Measurements from ENCODE around the gene TSTD1.

The TSTD1 gene

GRCh38 chr1:161083748-161084596 lies 45.2 kb upstream of the TSTD1 start:
- Histone ChIP-seq H2BK5ac (ENCODE audit: low read depth, low read length, poor library complexity, severe bottlenecking) (no peak overlapping the region), H2BK15ac (ENCODE audit: low read depth, poor library complexity, severe bottlenecking) (peak overlapping the region; percentile 92), H3K14ac (ENCODE audit: low read length in 2 of 2) (no peak overlapping the region), H3K23ac (ENCODE audit: low read length in 2 of 2) (no peak overlapping the region), H3K27ac (ENCODE audit: low read length, poor library complexity, severe bottlenecking) (no peak overlapping the region), H4K91ac (ENCODE audit: low read length) (peak overlapping the region; percentile 28), H3K9ac (ENCODE audit: low read length) (peak overlapping the region; percentile 86), H2BK12ac (ENCODE audit: low read length in 2 of 2) (peak overlapping the region in 1 of 2 experiments; percentile 8), H2AFZ (ENCODE audit: low read depth, low read length) (peak overlapping the region; percentile 30), H3K9me3 (ENCODE audit: control insufficient read depth, low read length) (no peaks in the 10 kb centered on the region), H3K4me1 (ENCODE audit: control insufficient read depth, insufficient read depth, low read depth, low read length) (peaks cover 26% of the 10 kb centered on the region), H4K8ac (ENCODE audit: low read length) (peak overlapping the region; percentile 91), H3K79me1 (replicated peaks; ENCODE audit: low read length, poor library complexity, severe bottlenecking) (no peaks in the 10 kb centered on the region), H2AK5ac (ENCODE audit: low read length, severe bottlenecking) (no peak overlapping the region), H2BK120ac (ENCODE audit: low read depth, low read length) (peak overlapping the region; percentile 2), H3K4ac (ENCODE audit: low read depth in 1 of 2, low read length in 2 of 2) (peak overlapping the region in 1 of 2 experiments; percentile 9), H3K18ac (ENCODE audit: low read depth in 1 of 2, low read length in 2 of 2) (peak overlapping the region; percentile 22 to 63), H3K4me3 (ENCODE audit: insufficient read depth in 1 of 2, low read depth in 1 of 2, low read length in 2 of 2) (no peak overlapping the region), H3K36me3 (ENCODE audit: control insufficient read depth in 1 of 2, insufficient read depth in 2 of 2, low read depth in 1 of 2, low read length in 2 of 2) (no peaks in the 10 kb centered on the region), H3K4me2 (ENCODE audit: low read length, poor library complexity, severe bottlenecking) (no peak overlapping the region), H3K27me3 (ENCODE audit: control insufficient read depth in 1 of 2, insufficient read depth in 1 of 2, low read length in 2 of 2) (no peaks in the 10 kb centered on the region)
- 78% methylated on average over 10 of the region's 10 CpGs for WGBS
- peak; percentile 23 for DNase-seq

GRCh38 chr1:161082996-161083747 lies 44.4 kb upstream of the TSTD1 start:
- H3K4me3 ChIP-seq (ENCODE audit: insufficient read depth in 1 of 2, low read depth in 1 of 2, low read length in 2 of 2) = peak overlapping the region in 1 of 2 experiments; percentile 8
- H2BK12ac ChIP-seq (ENCODE audit: low read length in 2 of 2) = peak overlapping the region; percentile 9 to 45
- no peaks in the 10 kb centered on the region for H3K9me3 ChIP-seq (ENCODE audit: control insufficient read depth, low read length)
- peaks cover 23% of the 10 kb centered on the region for H3K4me1 ChIP-seq (ENCODE audit: control insufficient read depth, insufficient read depth, low read depth, low read length)
- H2AFZ ChIP-seq (ENCODE audit: low read depth, low read length) = peak overlapping the region; percentile 30
- H3K4me2 ChIP-seq (ENCODE audit: low read length, poor library complexity, severe bottlenecking) = no peak overlapping the region
- H4K91ac ChIP-seq (ENCODE audit: low read length) = peak overlapping the region; percentile 28
- no peak overlapping the region for H3K27ac ChIP-seq (ENCODE audit: low read length, poor library complexity, severe bottlenecking)
- H3K27me3 ChIP-seq (ENCODE audit: control insufficient read depth in 1 of 2, insufficient read depth in 1 of 2, low read length in 2 of 2) = no peaks in the 10 kb centered on the region
- no peak overlapping the region for H2AK5ac ChIP-seq (ENCODE audit: low read length, severe bottlenecking)
- peak overlapping the region in 1 of 2 experiments; percentile 9 for H3K4ac ChIP-seq (ENCODE audit: low read depth in 1 of 2, low read length in 2 of 2)
- H2BK5ac ChIP-seq (ENCODE audit: low read depth, low read length, poor library complexity, severe bottlenecking) = no peak overlapping the region
- no peaks in the 10 kb centered on the region for H3K36me3 ChIP-seq (ENCODE audit: control insufficient read depth in 1 of 2, insufficient read depth in 2 of 2, low read depth in 1 of 2, low read length in 2 of 2)
- H2BK15ac ChIP-seq (ENCODE audit: low read depth, poor library complexity, severe bottlenecking) = peak overlapping the region; percentile 92
- peak overlapping the region; percentile 86 for H3K9ac ChIP-seq (ENCODE audit: low read length)
- no peak overlapping the region for H3K14ac ChIP-seq (ENCODE audit: low read length in 2 of 2)
- no peak overlapping the region for H3K23ac ChIP-seq (ENCODE audit: low read length in 2 of 2)
- H2BK120ac ChIP-seq (ENCODE audit: low read depth, low read length) = peak overlapping the region; percentile 2
- DNase-seq = peak; percentile 97
- peak overlapping the region; percentile 91 for H4K8ac ChIP-seq (ENCODE audit: low read length)
- H3K18ac ChIP-seq (ENCODE audit: low read depth in 1 of 2, low read length in 2 of 2) = peak overlapping the region; percentile 22 to 63
- no peaks in the 10 kb centered on the region for H3K79me1 ChIP-seq (replicated peaks; ENCODE audit: low read length, poor library complexity, severe bottlenecking)
- 35% methylated on average over 8 of the region's 8 CpGs for WGBS

DNA sequence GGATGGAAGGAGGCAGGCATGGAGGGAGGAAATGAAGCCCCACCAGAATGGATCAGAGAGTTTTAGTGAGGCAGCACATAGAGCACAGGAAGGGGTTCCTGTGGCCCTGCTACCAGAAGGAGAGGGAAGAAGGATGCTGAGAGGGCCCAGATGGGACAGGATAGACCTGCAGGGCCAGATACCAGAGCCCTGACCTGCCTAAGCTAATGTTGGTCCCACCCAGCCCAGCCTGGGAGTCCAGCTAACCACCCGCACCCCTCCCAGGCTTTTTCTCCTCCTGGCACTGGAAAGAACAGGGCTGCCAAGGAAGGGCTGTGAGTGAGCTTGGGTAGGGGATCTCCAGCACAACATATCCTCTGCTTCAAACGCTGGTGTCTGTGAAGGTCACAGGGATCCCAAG lies 43.7 kb upstream of the TSTD1 start:
- Histone ChIP-seq H3K27me3 (ENCODE audit: control insufficient read depth in 1 of 2, insufficient read depth in 1 of 2, low read length in 2 of 2) (no peaks in the 10 kb centered on the region), H3K27ac (ENCODE audit: low read length, poor library complexity, severe bottlenecking) (no peak overlapping the region), H3K9ac (ENCODE audit: low read length) (peak overlapping the region; percentile 86), H3K4me1 (ENCODE audit: control insufficient read depth, insufficient read depth, low read depth, low read length) (peaks cover 23% of the 10 kb centered on the region), H2BK5ac (ENCODE audit: low read depth, low read length, poor library complexity, severe bottlenecking) (no peak overlapping the region), H3K36me3 (ENCODE audit: control insufficient read depth in 1 of 2, insufficient read depth in 2 of 2, low read depth in 1 of 2, low read length in 2 of 2) (no peaks in the 10 kb centered on the region), H3K18ac (ENCODE audit: low read depth in 1 of 2, low read length in 2 of 2) (peak overlapping the region in 1 of 2 experiments; percentile 49), H3K9me3 (ENCODE audit: control insufficient read depth, low read length) (no peaks in the 10 kb centered on the region), H2BK15ac (ENCODE audit: low read depth, poor library complexity, severe bottlenecking) (peak overlapping the region; percentile 76), H2BK120ac (ENCODE audit: low read depth, low read length) (no peak overlapping the region), H3K23ac (ENCODE audit: low read length in 2 of 2) (no peak overlapping the region), H2BK12ac (ENCODE audit: low read length in 2 of 2) (peak overlapping the region; percentile 31 to 41), H3K79me1 (replicated peaks; ENCODE audit: low read length, poor library complexity, severe bottlenecking) (no peaks in the 10 kb centered on the region), H4K91ac (ENCODE audit: low read length) (no peak overlapping the region), H3K14ac (ENCODE audit: low read length in 2 of 2) (no peak overlapping the region), H3K4me3 (ENCODE audit: insufficient read depth in 1 of 2, low read depth in 1 of 2, low read length in 2 of 2) (no peak overlapping the region), H4K8ac (ENCODE audit: low read length) (peak overlapping the region; percentile 61), H3K4ac (ENCODE audit: low read depth in 1 of 2, low read length in 2 of 2) (no peak overlapping the region), H2AFZ (ENCODE audit: low read depth, low read length) (no peak overlapping the region), H2AK5ac (ENCODE audit: low read length, severe bottlenecking) (no peak overlapping the region), H3K4me2 (ENCODE audit: low read length, poor library complexity, severe bottlenecking) (no peak overlapping the region)
- 94% methylated on average over 2 of the region's 2 CpGs for WGBS
- no peak for DNase-seq

DNA sequence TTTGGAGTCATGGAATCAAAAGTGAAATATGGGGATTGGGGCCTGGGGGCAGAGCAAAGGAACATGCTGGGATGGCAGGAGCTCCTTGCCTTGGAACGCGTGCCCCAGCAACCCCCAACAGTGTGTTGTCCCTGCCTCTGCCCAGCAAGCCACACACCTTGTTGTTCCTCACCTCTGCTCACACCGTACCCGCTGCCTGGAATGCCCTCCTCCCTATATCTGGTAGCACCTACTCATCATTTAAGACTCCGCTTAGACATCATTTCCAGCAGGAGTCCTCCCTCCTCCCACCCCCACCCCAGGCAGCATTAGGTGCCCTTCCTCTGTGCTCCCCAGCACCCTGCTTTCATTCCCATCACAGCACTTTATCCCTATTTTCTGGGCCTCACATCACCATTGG lies 42.8 kb upstream of the TSTD1 start:
- no peak overlapping the region for H3K4me2 ChIP-seq (ENCODE audit: low read length, poor library complexity, severe bottlenecking)
- H3K9ac ChIP-seq (ENCODE audit: low read length) = no peak overlapping the region
- H2AK5ac ChIP-seq (ENCODE audit: low read length, severe bottlenecking) = no peak overlapping the region
- no peak for DNase-seq
- no peaks in the 10 kb centered on the region for H3K27me3 ChIP-seq (ENCODE audit: control insufficient read depth in 1 of 2, insufficient read depth in 1 of 2, low read length in 2 of 2)
- H2BK5ac ChIP-seq (ENCODE audit: low read depth, low read length, poor library complexity, severe bottlenecking) = no peak overlapping the region
- no peak overlapping the region for H3K18ac ChIP-seq (ENCODE audit: low read depth in 1 of 2, low read length in 2 of 2)
- H3K4me3 ChIP-seq (ENCODE audit: insufficient read depth in 1 of 2, low read depth in 1 of 2, low read length in 2 of 2) = no peak overlapping the region
- no peak overlapping the region for H3K23ac ChIP-seq (ENCODE audit: low read length in 2 of 2)
- no peaks in the 10 kb centered on the region for H3K79me1 ChIP-seq (replicated peaks; ENCODE audit: low read length, poor library complexity, severe bottlenecking)
- no peak overlapping the region for H3K4ac ChIP-seq (ENCODE audit: low read depth in 1 of 2, low read length in 2 of 2)
- 76% methylated on average over 5 of the region's 5 CpGs for WGBS
- H3K4me1 ChIP-seq (ENCODE audit: control insufficient read depth, insufficient read depth, low read depth, low read length) = peaks cover 23% of the 10 kb centered on the region
- no peaks in the 10 kb centered on the region for H3K9me3 ChIP-seq (ENCODE audit: control insufficient read depth, low read length)
- H3K14ac ChIP-seq (ENCODE audit: low read length in 2 of 2) = no peak overlapping the region
- H4K8ac ChIP-seq (ENCODE audit: low read length) = no peak overlapping the region
- H3K36me3 ChIP-seq (ENCODE audit: control insufficient read depth in 1 of 2, insufficient read depth in 2 of 2, low read depth in 1 of 2, low read length in 2 of 2) = no peaks in the 10 kb centered on the region
- H4K91ac ChIP-seq (ENCODE audit: low read length) = no peak overlapping the region
- peak overlapping the region in 1 of 2 experiments; percentile 12 for H2BK12ac ChIP-seq (ENCODE audit: low read length in 2 of 2)
- no peak overlapping the region for H2BK120ac ChIP-seq (ENCODE audit: low read depth, low read length)
- no peak overlapping the region for H2AFZ ChIP-seq (ENCODE audit: low read depth, low read length)
- H2BK15ac ChIP-seq (ENCODE audit: low read depth, poor library complexity, severe bottlenecking) = peak overlapping the region; percentile 36
- no peak overlapping the region for H3K27ac ChIP-seq (ENCODE audit: low read length, poor library complexity, severe bottlenecking)
